ENCODE results near the gene MYH10.

DNA sequence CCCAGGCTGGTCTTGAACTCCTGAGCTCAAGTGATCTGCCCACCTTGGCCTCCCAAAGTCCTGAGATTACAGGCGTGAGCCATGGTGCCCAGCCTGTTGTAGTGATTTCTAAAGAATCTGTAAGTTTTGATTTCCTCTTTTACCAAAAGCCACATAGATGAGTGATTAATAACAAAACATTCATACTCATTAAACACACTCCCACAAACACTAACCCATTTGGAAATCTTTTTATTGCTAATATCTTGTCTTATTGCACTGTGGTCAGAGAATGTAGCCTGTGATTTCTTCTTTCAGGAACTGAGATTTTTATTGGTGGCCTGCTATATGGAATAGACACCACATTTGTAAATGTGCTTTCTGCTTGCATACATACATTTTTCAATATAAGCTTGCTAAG lies 31.6 kb downstream of the MYH10 start:
- TF ChIP-seq, protein P1, sequence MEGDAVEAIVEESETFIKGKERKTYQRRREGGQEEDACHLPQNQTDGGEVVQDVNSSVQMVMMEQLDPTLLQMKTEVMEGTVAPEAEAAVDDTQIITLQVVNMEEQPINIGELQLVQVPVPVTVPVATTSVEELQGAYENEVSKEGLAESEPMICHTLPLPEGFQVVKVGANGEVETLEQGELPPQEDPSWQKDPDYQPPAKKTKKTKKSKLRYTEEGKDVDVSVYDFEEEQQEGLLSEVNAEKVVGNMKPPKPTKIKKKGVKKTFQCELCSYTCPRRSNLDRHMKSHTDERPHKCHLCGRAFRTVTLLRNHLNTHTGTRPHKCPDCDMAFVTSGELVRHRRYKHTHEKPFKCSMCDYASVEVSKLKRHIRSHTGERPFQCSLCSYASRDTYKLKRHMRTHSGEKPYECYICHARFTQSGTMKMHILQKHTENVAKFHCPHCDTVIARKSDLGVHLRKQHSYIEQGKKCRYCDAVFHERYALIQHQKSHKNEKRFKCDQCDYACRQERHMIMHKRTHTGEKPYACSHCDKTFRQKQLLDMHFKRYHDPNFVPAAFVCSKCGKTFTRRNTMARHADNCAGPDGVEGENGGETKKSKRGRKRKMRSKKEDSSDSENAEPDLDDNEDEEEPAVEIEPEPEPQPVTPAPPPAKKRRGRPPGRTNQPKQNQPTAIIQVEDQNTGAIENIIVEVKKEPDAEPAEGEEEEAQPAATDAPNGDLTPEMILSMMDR (IDR thresholded peaks at IDR 0.05): no peak
- no peak for TF ChIP-seq POLR2A (IDR thresholded peaks at IDR 0.05)

Data from stomach (tissue), 4 donors.